CD14-positive monocyte (primary cell): Measurements from ENCODE around the gene ZSCAN26. TPM values are rescaled to one million over a fixed set of nuclear protein-coding genes. Genes with fewer than 3 reads are reported as not detected.
"Not testable (repeated sequence)": the region's sequence is repeated elsewhere in the genome, so short reads cannot be mapped to it uniquely, and the experiment has no call there.

Source experiments
- DNase-seq, 3 donors: peaks; one replicate each; pipeline ENCODE4 v3.0.0-alpha.2; 2011 to 2022
- H2AFZ ChIP-seq: 2 replicates; pipeline ENCODE4 v1.6.0; 2012; ENCODE audit warnings: mild to moderate bottlenecking, low read depth, low read length, inconsistent platforms; ENCODE audit not compliant: insufficient read depth, poor library complexity, severe bottlenecking
- H3K27ac ChIP-seq, 2 donors: 1 replicate in 1 of 2; 2 replicates in 1 of 2; pipeline ENCODE4 v1.5.1; 2012 to 2013; ENCODE audit warnings: low read length in 2 of 2, control low read depth in 1 of 2, inconsistent platforms in 1 of 2, low read depth in 1 of 2, mild to moderate bottlenecking in 1 of 2
- H3K27me3 ChIP-seq, 2 donors: one replicate each; pipeline versions ENCODE4 v1.6.0 to v1.6.1; 2011 to 2013; ENCODE audit warnings: low read length in 2 of 2; ENCODE audit not compliant: control insufficient read depth in 2 of 2, insufficient read depth in 2 of 2
- H3K36me3 ChIP-seq, 2 donors: replicated peaks in 1 of 2; 1 replicate in 1 of 2; 2 replicates in 1 of 2; pipeline versions ENCODE4 v1.5.1 to v1.6.1; 2012 to 2013; ENCODE audit warnings: low read length in 2 of 2, control low read depth in 1 of 2, inconsistent platforms in 1 of 2, mild to moderate bottlenecking in 1 of 2; ENCODE audit not compliant: insufficient read depth in 2 of 2, control insufficient read depth in 1 of 2
- H3K4me1 ChIP-seq, 2 donors: 1 replicate in 1 of 2; 2 replicates in 1 of 2; pipeline versions ENCODE4 v1.5.1 to v1.6.1; 2012 to 2013; ENCODE audit warnings: low read length in 2 of 2, control low read depth in 1 of 2, inconsistent platforms in 1 of 2, mild to moderate bottlenecking in 1 of 2, moderate library complexity in 1 of 2; ENCODE audit not compliant: insufficient read depth in 2 of 2, control insufficient read depth in 1 of 2
- H3K4me2 ChIP-seq: replicated peaks from 2 replicates; pipeline ENCODE3; 2012; ENCODE audit warnings: low read length, moderate library complexity, mild to moderate bottlenecking; ENCODE audit not compliant: poor library complexity, severe bottlenecking; ENCODE audit errors: extremely low read depth
- H3K4me3 ChIP-seq, 3 experiments: fragments of 200-600 bp in 1 of 3; sonication (generic) in 1 of 3; replicated peaks in 1 of 3; 1 replicate in 2 of 3; 2 replicates in 1 of 3; pipeline ENCODE4 v1.5.1; 2011 to 2013; ENCODE audit warnings: low read length in 3 of 3, mild to moderate bottlenecking in 3 of 3, control low read depth in 2 of 3, low read depth in 2 of 3, inconsistent platforms in 1 of 3, moderate library complexity in 1 of 3
- H3K79me2 ChIP-seq: 2 replicates; pipeline ENCODE4 v1.6.0; 2012; ENCODE audit warnings: mild to moderate bottlenecking, control low read depth, inconsistent platforms, low read length, moderate library complexity; ENCODE audit not compliant: insufficient read depth
- H3K9ac ChIP-seq: 2 replicates; pipeline ENCODE4 v1.6.0; 2017; ENCODE audit warnings: low read length, mild to moderate bottlenecking; ENCODE audit not compliant: insufficient read depth, poor library complexity, severe bottlenecking
- H3K9me3 ChIP-seq, 2 donors: replicated peaks in 1 of 2; 1 replicate in 1 of 2; 2 replicates in 1 of 2; pipeline versions ENCODE4 v1.5.1 to v1.6.1; 2012 to 2013; ENCODE audit warnings: low read length in 2 of 2, control low read depth in 1 of 2; ENCODE audit not compliant: control insufficient read depth in 1 of 2, insufficient read depth in 1 of 2
- H4K20me1 ChIP-seq: 2 replicates; pipeline ENCODE4 v1.6.0; 2012; ENCODE audit warnings: mild to moderate bottlenecking, low read length, control low read depth, moderate library complexity; ENCODE audit not compliant: insufficient read depth
- H3K27ac Mint-ChIP-seq, 7 donors: one replicate each; pipeline ENCODE4 v1.8.0; 2020; ENCODE audit warnings: mild to moderate bottlenecking in 7 of 7, mixed read lengths in 7 of 7, moderate library complexity in 6 of 7, inconsistent platforms in 2 of 7
- H3K27me3 Mint-ChIP-seq, 3 donors: one replicate each; pipeline ENCODE4 v1.8.0; 2021 to 2022; ENCODE audit warnings: low read depth in 3 of 3, mild to moderate bottlenecking in 3 of 3, mixed read lengths in 3 of 3, moderate library complexity in 3 of 3, inconsistent platforms in 1 of 3
- H3K36me3 Mint-ChIP-seq, 2 donors: one replicate each; pipeline ENCODE4 v1.8.0; 2020; ENCODE audit warnings: mixed read lengths in 2 of 2, inconsistent platforms in 1 of 2, mild to moderate bottlenecking in 1 of 2
- H3K4me1 Mint-ChIP-seq: one replicate; pipeline ENCODE4 v1.8.0; 2020; ENCODE audit warnings: mild to moderate bottlenecking, mixed read lengths
- H3K4me3 Mint-ChIP-seq, 2 donors: one replicate each; pipeline ENCODE4 v1.8.0; 2020; ENCODE audit warnings: mild to moderate bottlenecking in 2 of 2, mixed read lengths in 2 of 2, moderate library complexity in 1 of 2
- H3K9me3 Mint-ChIP-seq, 7 donors: one replicate each; pipeline ENCODE4 v1.8.0; 2020 to 2022; ENCODE audit warnings: mixed read lengths in 7 of 7, mild to moderate bottlenecking in 6 of 7, moderate library complexity in 6 of 7, inconsistent platforms in 2 of 7
- WGBS: methylation state at CpG from one replicate; pipeline ENCODE4 v1.1.5; 2013; ENCODE audit warnings: missing lambda C conversion rate; ENCODE audit not compliant: insufficient coverage; 5-methylcytosine and 5-hydroxymethylcytosine counted together
- intact Hi-C, 2 donors: fragments of 100-400 bp; cut with micrococcal nuclease; formaldehyde crosslinking; loops; one replicate each; pipeline versions ENCODE4 v1.15.0 to v1.15.1; 2023
- polyA plus RNA-seq, 3 donors: library from polyadenylated mRNA; depleted of rRNA in 1 of 3; unstranded in 2 of 3; stranded (reverse) in 1 of 3; fragments of 300-500 nt in 2 of 3; fragments of >200 nt in 1 of 3; fragmentation: Illumina TruSeq in 2 of 3; gene quantifications; 1 replicate in 2 of 3; 2 replicates in 1 of 3; pipeline ENCODE4 v1.2.3, GENCODE V29; 2012 to 2021
- TF ChIP-seq, protein P1 (sequence below): fragments of 200-600 bp; IDR thresholded peaks from one replicate; pipeline ENCODE4 v1.8.0; 2022; ENCODE audit warnings: antibody characterized with exemption, mild to moderate bottlenecking

Gene ZSCAN26
- polyA plus RNA-seq, 3 donors: 3.4 to 8.3 (median 3.5) TPM

DNA sequence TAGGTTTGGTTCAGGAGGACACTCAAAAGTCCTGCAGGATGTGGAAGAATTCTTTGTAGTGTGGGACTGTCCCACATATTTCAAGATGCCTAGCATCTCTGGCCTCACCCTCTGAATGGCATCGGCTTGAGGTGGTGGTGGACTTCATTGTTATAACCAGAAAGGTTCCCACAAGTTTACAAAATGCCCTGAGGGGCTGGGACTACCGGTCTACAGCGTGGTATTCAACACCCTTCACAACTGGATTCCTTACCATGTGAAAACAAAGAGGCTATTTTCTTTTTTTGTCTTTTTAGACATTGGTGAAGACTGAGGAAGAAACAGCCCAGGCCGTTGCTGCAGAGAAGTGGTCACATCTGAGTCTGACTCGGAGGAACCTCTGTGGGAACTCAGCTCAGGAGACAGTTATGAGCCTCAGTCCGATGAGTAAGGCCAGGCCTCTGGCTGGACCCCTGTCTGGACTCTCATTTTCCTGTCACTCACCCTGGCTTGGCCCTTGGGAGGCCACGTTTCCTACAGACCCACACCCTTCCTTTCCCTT, 29.6 kb downstream of the ZSCAN26 start:
- TF ChIP-seq, protein P1, sequence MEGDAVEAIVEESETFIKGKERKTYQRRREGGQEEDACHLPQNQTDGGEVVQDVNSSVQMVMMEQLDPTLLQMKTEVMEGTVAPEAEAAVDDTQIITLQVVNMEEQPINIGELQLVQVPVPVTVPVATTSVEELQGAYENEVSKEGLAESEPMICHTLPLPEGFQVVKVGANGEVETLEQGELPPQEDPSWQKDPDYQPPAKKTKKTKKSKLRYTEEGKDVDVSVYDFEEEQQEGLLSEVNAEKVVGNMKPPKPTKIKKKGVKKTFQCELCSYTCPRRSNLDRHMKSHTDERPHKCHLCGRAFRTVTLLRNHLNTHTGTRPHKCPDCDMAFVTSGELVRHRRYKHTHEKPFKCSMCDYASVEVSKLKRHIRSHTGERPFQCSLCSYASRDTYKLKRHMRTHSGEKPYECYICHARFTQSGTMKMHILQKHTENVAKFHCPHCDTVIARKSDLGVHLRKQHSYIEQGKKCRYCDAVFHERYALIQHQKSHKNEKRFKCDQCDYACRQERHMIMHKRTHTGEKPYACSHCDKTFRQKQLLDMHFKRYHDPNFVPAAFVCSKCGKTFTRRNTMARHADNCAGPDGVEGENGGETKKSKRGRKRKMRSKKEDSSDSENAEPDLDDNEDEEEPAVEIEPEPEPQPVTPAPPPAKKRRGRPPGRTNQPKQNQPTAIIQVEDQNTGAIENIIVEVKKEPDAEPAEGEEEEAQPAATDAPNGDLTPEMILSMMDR: no peak
- H3K27me3 ChIP-seq: no peaks in the 10 kb centered on the region
- Mint-ChIP-seq H3K9me3 (no peaks in the 10 kb centered on the region), H3K4me1 (no peaks in the 10 kb centered on the region), H3K27me3 (peaks cover 0 to 2% (median 0%) of the 10 kb centered on the region in 3 donors), H3K36me3 (peaks cover 2 to 3% of the 10 kb centered on the region in 2 donors), H3K4me3 (no peak overlapping the region), H3K27ac (peak overlapping the region in 1 of 7 donors; percentile 47)
- intact Hi-C loops: no loop called here
- no peaks in the 10 kb centered on the region for H3K36me3 ChIP-seq
- no peak overlapping the region for H3K9ac ChIP-seq
- H3K79me2 ChIP-seq: no peaks in the 10 kb centered on the region
- 91% methylated on average over 5 of the region's 7 CpGs for WGBS
- H2AFZ ChIP-seq: no peak overlapping the region
- no peak overlapping the region for H3K27ac ChIP-seq
- no peak overlapping the region for H3K4me2 ChIP-seq
- H4K20me1 ChIP-seq: no peaks in the 10 kb centered on the region
- no peak overlapping the region for H3K4me3 ChIP-seq
- no peaks in the 10 kb centered on the region for H3K4me1 ChIP-seq
- DNase-seq: no peak
- no peaks in the 10 kb centered on the region for H3K9me3 ChIP-seq

DNA sequence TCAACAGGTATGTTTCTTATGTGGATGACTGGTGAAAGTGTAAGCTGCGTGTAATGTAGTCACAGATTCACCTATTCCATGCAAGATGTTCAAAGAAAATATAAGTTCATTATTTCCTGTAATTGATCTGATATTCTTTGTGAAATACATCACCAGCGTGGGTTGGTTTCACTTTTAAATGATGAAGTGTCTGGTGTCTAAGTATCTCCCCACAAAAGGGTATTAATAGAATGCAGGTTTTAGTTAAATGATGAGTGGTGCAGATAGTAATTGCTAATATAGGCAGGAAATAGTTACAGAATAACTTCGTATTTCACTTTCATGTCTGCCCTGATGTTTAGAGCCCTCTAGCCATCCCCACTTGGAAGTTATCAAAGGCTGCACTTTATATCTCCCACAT, 36.6 kb downstream of the ZSCAN26 start:
- no peak overlapping the region for H3K27ac ChIP-seq
- H3K4me1 ChIP-seq: no peaks in the 10 kb centered on the region
- 100% methylated on average over 1 of the region's 3 CpGs for WGBS
- H3K4me1 Mint-ChIP-seq: no peaks in the 10 kb centered on the region
- no peaks in the 10 kb centered on the region for H3K9me3 ChIP-seq
- no peak overlapping the region for H3K4me3 ChIP-seq
- peaks cover 0 to 11% (median 4%) of the 10 kb centered on the region in 7 donors for H3K9me3 Mint-ChIP-seq
- TF ChIP-seq, protein P1: no peak
- H3K36me3 ChIP-seq: no peaks in the 10 kb centered on the region
- no peak overlapping the region for H3K27ac Mint-ChIP-seq
- H3K4me3 Mint-ChIP-seq: no peak overlapping the region
- no peaks in the 10 kb centered on the region for H3K27me3 ChIP-seq
- no peaks in the 10 kb centered on the region for H3K27me3 Mint-ChIP-seq
- H3K9ac ChIP-seq: no peak overlapping the region
- H2AFZ ChIP-seq: no peak overlapping the region
- H3K4me2 ChIP-seq: no peak overlapping the region
- H3K79me2 ChIP-seq: no peaks in the 10 kb centered on the region
- DNase-seq: no peak
- H4K20me1 ChIP-seq: no peaks in the 10 kb centered on the region
- no peaks in the 10 kb centered on the region for H3K36me3 Mint-ChIP-seq
- intact Hi-C loops: no loop called here

DNA sequence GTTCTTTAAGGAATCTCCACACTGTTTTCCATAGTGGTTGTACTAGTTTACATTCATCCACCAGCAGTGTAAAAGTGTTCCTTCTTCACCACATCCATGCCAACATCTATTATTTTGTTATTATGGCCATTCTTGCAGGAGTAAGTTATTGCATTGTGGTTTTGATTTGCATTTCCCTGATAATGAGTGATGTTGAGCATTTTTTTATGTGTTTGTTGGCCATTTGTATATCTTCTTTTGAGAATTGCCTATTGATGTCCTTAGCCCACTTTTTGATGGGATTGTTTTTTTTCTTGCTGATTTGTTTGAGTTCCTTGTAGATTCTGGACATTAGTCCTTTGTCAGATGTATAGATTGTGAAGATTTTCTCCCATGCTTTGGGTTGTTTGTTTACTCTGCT, 39.4 kb downstream of the ZSCAN26 start:
- intact Hi-C loops, H3K36me3 ChIP-seq, H3K27ac ChIP-seq, H3K4me2 ChIP-seq, H3K27ac Mint-ChIP-seq, H3K4me3 Mint-ChIP-seq, H3K9ac ChIP-seq, H3K4me1 ChIP-seq, H3K79me2 ChIP-seq, H3K27me3 Mint-ChIP-seq, H4K20me1 ChIP-seq, H3K36me3 Mint-ChIP-seq, DNase-seq, H3K9me3 ChIP-seq, H3K27me3 ChIP-seq, H3K4me3 ChIP-seq, H2AFZ ChIP-seq, H3K4me1 Mint-ChIP-seq: not testable (repeated sequence)
- H3K9me3 Mint-ChIP-seq: peaks cover 0 to 15% (median 6%) of the 10 kb centered on the region in 7 donors
